NB4 (cell line): ENCODE measurements around the gene DDX39A.

ENCODE experiments used
- CTCF ChIP-seq: IDR thresholded peaks from one replicate; pipeline ENCODE4 v1.5.1; 2012; ENCODE audit warnings: low read depth, low read length
- MYC ChIP-seq: IDR thresholded peaks from 2 replicates; pipeline ENCODE4 v1.6.1; 2011; ENCODE audit warnings: low read depth, low read length
- POLR2A ChIP-seq: IDR thresholded peaks from 2 replicates; pipeline ENCODE4 v1.6.1; 2011; ENCODE audit warnings: mild to moderate bottlenecking; ENCODE audit not compliant: insufficient read length; ENCODE audit errors: extremely low read depth

- TF ChIP-seq CTCF: no peak
- TF ChIP-seq MYC: no peak
- TF ChIP-seq POLR2A: no peak
Measured at GRCh38 chr19:14441041-14441938, 22.1 kb upstream of the DDX39A start.
